ENCODE data around the gene SHFL. TPM values are rescaled to one million over a fixed set of nuclear protein-coding genes. Genes with fewer than 3 reads are reported as not detected.

SHFL gene
- total RNA-seq (2014; rRNA removed; shearing (Covaris generic)) (21.9 and 32.9 TPM in 2 replicates), total RNA-seq (2022) (28.5 and 30.9 TPM in 2 replicates), Bru-seq, nascent RNA (percentile 48 among the genes with signal in this experiment), BruChase-seq, experiment 1, labeled RNA remaining after a 6-hour chase (percentile 60 among the genes with signal in this experiment), BruChase-seq, experiment 2, labeled RNA remaining after a 2-hour chase (percentile 53 among the genes with signal in this experiment)
- long read RNA-seq, transcript C19orf66-201 (8 exons, 2,117 nt), result major isoform, 9 of 30 reads
- long read RNA-seq, partial matches to known transcripts, result 4 of 30 reads
- long read RNA-seq, other reads (novel, unspliced or antisense), result 9 of 30 reads

- intact Hi-C loops (cut with micrococcal nuclease; ENCODE audit: unreplicated experiment), result no loop called here
- DNase-seq (ENCODE audit: low spot score), result peak; percentile 81
- no peaks in the 10 kb centered on the region for H3K36me3 ChIP-seq (ENCODE audit: insufficient read depth, low read length)
- CTCF ChIA-PET (ENCODE audit: unreplicated experiment), result no interaction called here
- H3K27ac ChIP-seq (ENCODE audit: low read depth, low read length, poor library complexity, severe bottlenecking), result no peak within 1 kb of the TSS
- H4K20me1 ChIP-seq (ENCODE audit: insufficient read depth, low read length), result no peaks in the 10 kb centered on the region
- H3K9me3 ChIP-seq (ENCODE audit: low read length), result no peaks in the 10 kb centered on the region
- H3K9me2 ChIP-seq (ENCODE audit: insufficient read depth, low read length), result no peaks in the 10 kb centered on the region
- H3K4me1 ChIP-seq (ENCODE audit: insufficient read depth, low read length, poor library complexity, severe bottlenecking), result peaks cover 5% of the 10 kb centered on the region
- H3K79me2 ChIP-seq (ENCODE audit: insufficient read depth, low read depth, low read length), result peaks cover 5% of the 10 kb centered on the region; the same call in 1 of the 2 replicates
- no peak for TF ChIP-seq CTCF (conservative IDR thresholded peaks at IDR 0.05; ENCODE audit: low read length)
- TF ChIP-seq EZH2phosphoT487 (IDR thresholded peaks at IDR 0.05; ENCODE audit: borderline replicate concordance, low read depth, low read length), result no peak
- H2AFZ ChIP-seq (ENCODE audit: low read length), result peak within 1 kb of the TSS; percentile 88
- peak within 1 kb of the TSS; percentile 97 for H3K4me2 ChIP-seq (ENCODE audit: low read length)
- no TSS peak for BruUV-seq (replicated peaks)
- peak within 1 kb of the TSS; percentile 99 for H3K4me3 ChIP-seq (ENCODE audit: low read depth, low read length, poor library complexity, severe bottlenecking)
- POLR2A ChIA-PET, result no interaction called here
These were observed at the start of gene SHFL for GRCh38 chr19:10085641-10086590. SHFL (plus strand) TSS chr19:10086317; CDS start chr19:10086428, 111 bp downstream.

GRCh38 chr19:10036601-10037071, 49.5 kb upstream of the SHFL start:
- Histone ChIP-seq H3K36me3 (ENCODE audit: insufficient read depth, low read length) (no peaks in the 10 kb centered on the region), H3K79me2 (ENCODE audit: insufficient read depth, low read depth, low read length) (no peaks in the 10 kb centered on the region), H3K4me1 (ENCODE audit: insufficient read depth, low read length, poor library complexity, severe bottlenecking) (no peaks in the 10 kb centered on the region), H3K9me2 (ENCODE audit: insufficient read depth, low read length) (no peaks in the 10 kb centered on the region), H3K4me2 (ENCODE audit: low read length) (no peak overlapping the region), H3K27ac (ENCODE audit: low read depth, low read length, poor library complexity, severe bottlenecking) (no peak overlapping the region), H4K20me1 (ENCODE audit: insufficient read depth, low read length) (no peaks in the 10 kb centered on the region), H3K4me3 (ENCODE audit: low read depth, low read length, poor library complexity, severe bottlenecking) (no peak overlapping the region), H3K9me3 (ENCODE audit: low read length) (no peaks in the 10 kb centered on the region), H2AFZ (ENCODE audit: low read length) (no peak overlapping the region)
- POLR2A ChIA-PET, result no interaction called here
- intact Hi-C loops (cut with micrococcal nuclease; ENCODE audit: unreplicated experiment), result no loop called here
- no peak for DNase-seq (ENCODE audit: low spot score)
- CTCF ChIA-PET (ENCODE audit: unreplicated experiment), result no interaction called here
- BruUV-seq (replicated peaks), result no TSS peak
- TF ChIP-seq CTCF (conservative IDR thresholded peaks at IDR 0.05; ENCODE audit: low read length), result no peak
- no peak for TF ChIP-seq EZH2phosphoT487 (IDR thresholded peaks at IDR 0.05; ENCODE audit: borderline replicate concordance, low read depth, low read length)
